Mammary epithelial cell (primary cell): ENCODE measurements around the gene NCL.

Experiments used
- CTCF ChIP-seq, 2 donors: IDR thresholded peaks in 1 of 2; conservative IDR thresholded peaks in 1 of 2; 2 replicates each; pipeline ENCODE4 v1.5.1; 2011 to 2012; ENCODE audit warnings: inconsistent platforms in 2 of 2, low read length in 2 of 2, mild to moderate bottlenecking in 2 of 2, control low read depth in 1 of 2, low read depth in 1 of 2; ENCODE audit not compliant: insufficient read depth in 1 of 2; ENCODE audit errors: extremely low read depth in 1 of 2
- EZH2 ChIP-seq: IDR thresholded peaks from 2 replicates; pipeline ENCODE4 v1.6.1; 2012; ENCODE audit warnings: low read length, inconsistent platforms, borderline replicate concordance

- TF ChIP-seq CTCF (conservative IDR thresholded peaks at IDR 0.05 in 1 of 2, IDR thresholded peaks at IDR 0.05 in 1 of 2; ENCODE audit: extremely low read depth in 1 of 2, insufficient read depth in 1 of 2, low read depth in 1 of 2, low read length in 2 of 2) (peak in 1 of 2 donors; percentile 29), EZH2 (no peak)
These were observed 25.7 kb upstream of the NCL start for GRCh38 chr2:231489990-231490389.
